ENCODE measurements around the gene SNAPIN.

The SNAPIN gene

GRCh38 chr1:153616144-153616916 is 42.2 kb upstream of the SNAPIN start, which contains the start of gene S100A14:
TSS of gene S100A14 (minus strand) at chr1:153616325. CDS start at chr1:153615858, 467 bp downstream.
- no peak for DNase-seq (ENCODE audit: low read depth)

GRCh38 chr1:153616917-153617311 is 41.6 kb upstream of the SNAPIN start:
- no peak for TF ChIP-seq CTCF (IDR thresholded peaks at IDR 0.05; ENCODE audit: control insufficient read depth, extremely low read depth, insufficient read depth)
- no peak for DNase-seq (ENCODE audit: low read depth)
- H3K4me3 ChIP-seq (ENCODE audit: low read depth, low read length) = no peak overlapping the region

More at GRCh38 chr1:153616144-153616916, 42.2 kb upstream of the SNAPIN start, which contains the start of gene S100A14:
- no peak for TF ChIP-seq CTCF (IDR thresholded peaks at IDR 0.05; ENCODE audit: control insufficient read depth, extremely low read depth, insufficient read depth)
- no peak within 1 kb of the TSS for H3K4me3 ChIP-seq (ENCODE audit: low read depth, low read length)

GRCh38 chr1:153617663-153618062 is 40.8 kb upstream of the SNAPIN start:
- DNase-seq (ENCODE audit: low read depth) = no peak
- no peak overlapping the region for H3K4me3 ChIP-seq (ENCODE audit: low read depth, low read length)
- no peak for TF ChIP-seq CTCF (IDR thresholded peaks at IDR 0.05; ENCODE audit: control insufficient read depth, extremely low read depth, insufficient read depth)

- DNase-seq (ENCODE audit: low read depth) = no peak
- no peak for TF ChIP-seq CTCF (IDR thresholded peaks at IDR 0.05; ENCODE audit: control insufficient read depth, extremely low read depth, insufficient read depth)
- no peak overlapping the region for H3K4me3 ChIP-seq (ENCODE audit: low read depth, low read length)
Measured at GRCh38 chr1:153619171-153619570, 39.3 kb upstream of the SNAPIN start.

GRCh38 chr1:153623101-153623500 is 35.4 kb upstream of the SNAPIN start:
- H3K4me3 ChIP-seq (ENCODE audit: low read depth, low read length) = no peak overlapping the region
- TF ChIP-seq CTCF (IDR thresholded peaks at IDR 0.05; ENCODE audit: control insufficient read depth, extremely low read depth, insufficient read depth) = no peak
- no peak for DNase-seq (ENCODE audit: low read depth)

- no peak overlapping the region for H3K4me3 ChIP-seq (ENCODE audit: low read depth, low read length)
- TF ChIP-seq CTCF (IDR thresholded peaks at IDR 0.05; ENCODE audit: control insufficient read depth, extremely low read depth, insufficient read depth) = no peak
- no peak for DNase-seq (ENCODE audit: low read depth)
Measured at GRCh38 chr1:153624965-153625611, 33.4 kb upstream of the SNAPIN start.
